Stimulated activated CD4-positive, alpha-beta T cell treated with anti-CD3 and anti-CD28 coated beads, Interleukin-4, amount 100 ng/mL, for 24 hours (primary cell): ENCODE measurements around the gene CD22.
"Not testable (repeated sequence)": the region's sequence is repeated elsewhere in the genome, so short reads cannot be mapped to it uniquely, and the experiment has no call there.

Experiments used
- DNase-seq: peaks from one replicate; pipeline ENCODE4 v3.0.0-alpha.2; 2020

Gene CD22

DNA sequence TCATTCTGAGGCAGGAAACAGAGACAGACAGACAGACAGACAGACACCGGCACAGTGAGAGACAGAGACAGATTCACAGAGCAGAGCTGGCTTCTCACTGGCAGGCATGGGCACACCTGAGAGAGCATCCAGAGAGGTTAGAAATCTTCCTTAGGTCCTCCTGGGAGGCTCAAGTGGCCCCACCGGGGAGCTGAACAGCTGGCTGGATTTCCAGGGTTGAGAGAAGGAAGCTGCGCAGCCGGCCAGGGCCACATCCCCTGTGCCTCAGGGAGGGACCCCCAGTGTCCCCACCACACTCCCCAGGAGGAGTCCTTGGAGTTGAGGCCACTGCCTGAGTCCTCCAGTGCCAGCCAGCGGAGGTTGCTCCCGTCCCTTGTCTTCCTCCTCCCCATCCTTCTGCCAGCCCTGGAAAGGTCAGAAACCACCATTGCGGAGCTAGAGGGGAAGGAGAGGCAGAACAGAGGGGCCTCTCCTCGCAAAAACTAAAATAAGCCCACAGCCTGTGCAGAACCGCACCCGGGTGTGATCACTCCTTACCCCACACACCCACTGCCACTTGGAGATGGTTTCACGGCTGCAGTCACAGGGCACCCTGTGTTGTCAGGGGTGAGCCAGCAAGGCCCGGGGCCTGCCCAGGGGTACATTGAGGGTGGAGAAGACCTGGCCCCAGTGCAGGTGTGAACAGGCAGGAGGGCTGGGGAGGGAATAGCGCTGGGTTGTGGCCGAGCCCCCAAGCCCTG is 33.4 kb downstream of the CD22 start:
- no peak for DNase-seq

DNA sequence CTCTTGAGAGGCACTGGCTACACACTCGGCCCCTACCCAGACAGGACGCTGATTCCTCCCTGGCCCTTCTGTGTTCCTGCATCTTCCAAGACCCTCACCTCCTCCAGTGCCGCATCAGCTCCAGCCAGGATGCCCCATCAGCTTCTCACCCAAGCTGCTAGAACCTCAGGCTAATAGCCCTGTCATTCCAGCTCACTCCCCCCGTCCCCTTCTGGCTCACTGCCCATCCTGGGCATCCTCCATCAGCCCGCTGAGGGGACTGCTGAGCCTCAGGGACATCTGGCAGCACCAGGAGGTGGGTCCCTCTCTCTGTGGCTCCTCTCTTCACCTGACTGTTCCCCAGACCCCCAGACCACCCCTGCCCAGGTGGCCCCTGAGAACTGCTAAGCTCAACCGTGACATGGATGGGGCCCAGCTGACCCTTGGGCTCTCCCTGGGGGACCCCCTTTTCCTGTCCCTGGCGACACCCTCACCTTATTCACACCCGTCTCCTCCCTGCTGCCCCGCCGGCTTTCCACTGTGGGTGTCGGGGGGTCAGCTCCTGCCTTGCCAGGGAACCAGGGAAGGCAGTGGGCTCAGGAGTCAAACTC is 34.1 kb downstream of the CD22 start:
- DNase-seq, result no peak

DNA sequence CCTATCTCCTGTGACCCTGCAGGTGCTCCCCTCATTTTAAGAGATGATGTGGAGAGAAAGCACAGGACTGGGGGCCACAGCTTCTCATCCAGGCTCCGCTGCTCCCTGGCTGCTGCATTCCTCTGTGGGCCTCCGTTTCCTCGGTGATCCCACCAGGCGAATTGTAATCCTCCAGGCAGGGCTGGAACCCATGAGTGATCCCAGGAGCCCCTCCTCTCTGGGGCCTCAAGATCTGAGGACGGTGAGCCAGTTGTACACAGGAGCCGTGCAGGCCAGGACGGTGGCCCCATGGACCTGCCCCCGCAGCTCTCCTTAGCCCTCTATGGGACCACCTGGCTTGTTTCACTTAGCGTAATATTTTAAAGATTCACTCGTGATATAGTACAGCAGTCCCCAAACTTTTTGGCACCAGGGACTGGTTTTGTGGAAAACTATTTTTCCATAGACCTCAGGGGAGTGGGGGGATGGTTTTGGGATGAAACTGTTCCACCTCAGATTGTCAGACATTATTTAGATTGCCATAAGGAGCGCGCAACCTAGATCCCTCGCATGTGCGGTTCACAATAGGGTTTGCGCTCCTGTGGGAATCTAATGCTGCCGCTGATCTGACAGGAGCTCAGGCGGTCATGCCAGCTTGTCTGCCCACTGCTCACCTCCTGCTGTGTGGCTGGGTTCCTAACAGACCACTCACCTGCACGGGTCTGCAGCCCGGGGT is 34.9 kb downstream of the CD22 start:
- DNase-seq, result no peak

DNA sequence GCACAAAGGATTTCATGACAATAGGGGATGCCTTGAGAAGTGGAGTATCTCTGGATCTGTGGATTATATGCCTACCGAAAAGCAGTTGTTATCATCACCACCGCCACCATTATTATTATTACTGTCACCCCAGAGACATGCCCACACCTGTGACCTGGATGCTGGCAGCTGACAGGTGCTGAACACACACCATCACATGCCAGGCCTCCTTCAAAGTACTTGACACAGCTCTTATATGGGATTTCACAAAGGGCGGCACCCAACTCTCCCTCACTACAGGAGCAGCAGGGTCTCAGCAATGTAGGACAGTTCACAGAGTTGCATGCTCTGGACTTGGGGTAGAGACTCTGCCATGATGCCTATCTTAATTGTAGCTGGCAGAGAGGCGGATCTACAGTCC is 36.3 kb downstream of the CD22 start:
- DNase-seq, result no peak

DNA sequence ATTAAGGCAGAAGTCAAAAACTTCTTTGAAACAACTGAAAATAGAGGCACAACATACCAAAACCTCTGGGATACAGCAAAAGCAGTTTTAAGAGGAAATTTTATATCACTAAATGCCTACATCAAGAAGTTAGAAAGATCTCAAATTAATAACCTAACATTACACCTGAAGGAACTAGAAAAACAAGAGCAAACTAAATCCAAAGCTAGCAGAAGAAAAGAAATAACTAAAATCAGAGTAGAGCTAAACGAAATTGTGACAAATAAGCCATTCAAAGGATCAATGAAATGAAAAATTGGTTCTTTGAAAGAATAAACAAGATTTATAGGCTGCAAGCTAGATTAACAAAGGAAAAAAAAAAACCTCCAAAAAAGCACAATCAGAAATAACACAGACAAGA is 39.4 kb downstream of the CD22 start:
- no peak for DNase-seq

DNA sequence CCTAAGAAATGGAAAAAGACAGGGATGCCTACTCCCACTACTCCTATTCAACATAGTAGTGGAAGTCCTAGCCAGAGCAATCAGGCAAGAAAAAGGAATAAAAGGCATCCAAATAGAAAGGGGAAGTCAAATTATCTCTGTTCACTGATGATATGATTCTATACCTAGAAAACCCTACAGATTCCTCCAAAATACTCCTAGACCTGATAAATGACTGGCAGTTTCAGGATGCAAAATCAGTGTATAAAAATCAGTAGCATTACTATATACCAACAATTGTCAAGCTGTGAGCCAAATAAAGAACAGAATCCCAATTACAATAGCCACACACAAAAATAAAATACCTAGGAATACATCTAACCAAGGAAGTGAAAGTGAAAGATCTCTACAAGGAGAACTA is 40.5 kb downstream of the CD22 start:
- DNase-seq, result no peak

DNA sequence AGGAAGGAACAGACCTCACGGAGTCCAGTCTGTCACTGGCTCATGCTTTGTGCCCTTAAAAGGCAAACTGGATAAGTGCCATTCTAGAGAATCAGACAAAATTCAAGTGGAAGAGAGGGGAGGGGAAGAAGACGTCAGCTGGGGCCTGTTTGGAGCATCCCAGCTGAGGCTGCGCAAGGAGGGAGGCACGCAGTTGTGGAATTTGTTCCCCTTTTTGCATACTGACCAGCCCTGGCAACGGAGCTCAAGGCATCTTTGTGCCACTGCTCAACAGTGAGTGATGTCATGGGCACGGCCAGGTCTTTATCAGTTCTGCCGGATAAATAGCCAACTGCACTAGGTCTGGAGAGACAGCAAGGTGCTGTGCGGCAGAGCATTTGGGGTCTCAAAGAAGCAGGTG is 41.7 kb downstream of the CD22 start, which contains the start of gene GPR42:
Gene GPR42, plus strand, starts transcription at position 347 of the 400 bp plus-strand sequence. CDS start 292 bp downstream, outside the sequence.
- no peak for DNase-seq

DNA sequence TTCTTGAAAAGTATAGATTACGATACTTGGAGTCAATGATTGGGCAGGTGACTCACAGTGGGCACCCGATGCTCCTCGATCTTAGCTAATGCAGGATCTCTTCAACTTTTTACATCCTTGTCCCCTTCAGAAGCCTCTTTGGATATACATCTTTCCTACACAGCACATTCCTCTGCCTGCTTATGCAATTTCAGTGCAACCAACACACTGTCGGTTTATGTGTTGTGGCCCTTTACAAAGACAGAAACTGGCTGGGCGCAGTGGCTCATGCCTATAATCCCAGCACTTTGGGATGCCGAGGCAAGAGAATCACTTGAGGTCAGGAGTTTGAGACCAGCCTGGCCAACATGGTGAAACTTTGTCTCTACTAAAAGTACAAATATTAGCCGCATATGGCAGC is 44.5 kb downstream of the CD22 start:
- no peak for DNase-seq

DNA sequence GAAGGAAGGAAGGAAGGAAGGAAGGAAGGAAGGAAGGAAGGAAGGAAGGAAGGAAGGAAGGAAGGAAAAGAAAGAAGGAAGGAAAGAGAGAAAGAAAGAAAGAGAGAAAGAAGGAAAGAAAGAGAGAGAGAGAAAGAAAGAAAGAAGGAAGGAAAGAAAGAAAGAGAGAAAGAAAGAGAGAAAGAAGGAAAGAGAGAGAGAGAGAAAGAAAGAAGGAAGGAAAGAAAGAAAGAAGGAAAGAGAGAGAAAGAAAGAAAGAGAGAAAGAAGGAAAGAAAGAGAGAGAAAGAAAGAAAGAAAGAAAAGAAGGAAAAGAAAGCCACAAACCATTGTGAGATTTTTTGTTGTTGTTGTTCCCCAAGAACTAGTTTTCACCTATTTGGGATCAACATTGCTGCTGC is 45.0 kb downstream of the CD22 start:
- not testable (repeated sequence) for DNase-seq

DNA sequence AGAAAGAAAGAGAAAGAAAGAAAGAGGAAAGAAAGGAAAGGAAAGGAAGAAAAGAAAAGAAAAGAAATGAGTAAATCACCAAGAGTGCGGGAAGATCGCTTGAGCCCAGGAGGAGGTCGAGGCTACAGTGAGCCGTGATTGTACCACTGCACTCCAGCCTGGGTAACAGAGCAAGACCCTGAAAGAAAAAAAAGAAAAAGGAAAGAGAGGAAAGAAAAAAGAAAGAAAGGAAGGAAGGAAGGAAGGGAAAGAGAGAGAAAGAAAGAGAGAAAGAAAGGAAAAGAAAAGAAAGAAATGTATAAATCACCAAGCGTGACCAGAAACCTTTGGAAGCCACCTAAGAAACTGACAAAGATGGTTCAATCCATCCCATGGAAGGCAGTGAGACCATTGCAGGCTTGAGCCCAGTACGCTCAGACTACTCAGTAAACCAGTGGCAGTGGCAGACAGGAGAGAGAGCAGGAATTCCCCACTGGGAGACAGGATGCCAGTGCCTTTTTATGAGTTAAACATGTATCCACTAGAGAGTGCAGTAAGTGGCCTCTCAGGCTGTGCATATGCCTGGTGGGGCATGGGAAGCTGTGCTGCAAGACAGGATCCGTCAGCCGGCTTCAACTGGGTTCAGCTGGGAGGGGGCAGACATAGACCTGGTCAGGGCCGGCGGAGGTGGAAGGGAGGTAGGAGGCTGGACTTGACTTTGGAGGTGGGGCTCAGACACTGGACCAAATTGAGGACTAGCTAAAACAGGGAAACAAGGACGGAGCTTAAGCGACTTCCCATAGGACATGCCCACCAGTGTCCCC is 46.7 kb downstream of the CD22 start:
- no peak for DNase-seq

DNA sequence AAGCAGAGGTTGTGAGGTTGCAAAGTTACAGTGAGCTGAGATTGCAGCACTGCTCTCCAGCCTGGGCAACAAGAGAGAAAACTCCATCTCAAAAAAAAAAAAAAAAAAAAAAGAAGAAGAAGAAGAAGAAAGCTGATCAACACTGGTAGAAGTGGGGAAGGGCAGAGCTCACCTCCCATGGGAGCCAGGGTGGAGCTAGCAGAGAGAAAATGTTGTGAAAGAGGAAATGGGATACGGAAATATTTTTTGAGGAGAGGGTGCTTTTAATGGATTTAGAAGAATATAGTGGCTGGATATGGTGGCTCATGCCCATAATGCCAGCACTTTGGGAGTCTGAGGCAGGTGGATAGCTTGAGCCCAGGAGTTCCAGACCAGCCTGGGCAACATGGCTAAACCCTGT is 48.7 kb downstream of the CD22 start:
- no peak for DNase-seq

DNA sequence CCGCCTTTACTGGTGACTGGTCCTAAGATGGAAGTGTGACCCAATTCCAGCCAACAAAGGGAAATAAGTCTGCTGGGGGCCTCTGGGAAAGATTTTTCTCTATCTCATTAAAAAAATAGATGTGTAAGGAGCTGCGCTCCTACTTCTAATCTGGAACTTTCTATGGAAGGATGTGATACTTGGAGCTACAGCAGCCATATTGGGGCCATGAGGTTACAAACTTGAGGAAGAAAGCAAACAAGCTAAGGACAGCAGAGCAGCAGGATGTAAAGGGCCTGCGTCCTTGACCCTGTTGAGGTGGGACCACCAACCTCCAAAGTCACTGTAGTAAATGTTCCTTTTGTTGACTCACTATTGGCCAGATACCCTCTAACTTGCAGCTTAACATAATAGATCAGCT is 49.4 kb downstream of the CD22 start:
- DNase-seq, result no peak

DNA sequence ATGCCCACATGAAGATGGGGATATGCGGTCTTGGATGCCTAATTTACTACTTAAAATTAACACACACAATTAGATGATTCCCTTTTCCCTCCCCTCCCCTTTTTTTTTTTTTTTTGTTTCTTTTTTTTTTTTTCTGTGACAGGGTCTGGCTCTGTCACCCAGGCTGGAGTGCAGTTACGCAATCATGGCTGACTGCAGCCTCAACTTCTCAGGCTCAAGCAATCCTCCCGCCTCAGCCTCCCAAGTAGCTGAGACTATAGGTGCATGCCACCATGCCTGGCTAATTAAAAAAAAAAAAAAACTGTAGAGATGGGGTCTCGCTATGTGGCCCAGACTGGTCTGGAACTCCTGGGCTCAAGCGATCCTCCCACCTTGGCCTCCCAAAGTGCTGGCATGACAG is 50.6 kb downstream of the CD22 start:
- DNase-seq, result not testable (repeated sequence)

DNA sequence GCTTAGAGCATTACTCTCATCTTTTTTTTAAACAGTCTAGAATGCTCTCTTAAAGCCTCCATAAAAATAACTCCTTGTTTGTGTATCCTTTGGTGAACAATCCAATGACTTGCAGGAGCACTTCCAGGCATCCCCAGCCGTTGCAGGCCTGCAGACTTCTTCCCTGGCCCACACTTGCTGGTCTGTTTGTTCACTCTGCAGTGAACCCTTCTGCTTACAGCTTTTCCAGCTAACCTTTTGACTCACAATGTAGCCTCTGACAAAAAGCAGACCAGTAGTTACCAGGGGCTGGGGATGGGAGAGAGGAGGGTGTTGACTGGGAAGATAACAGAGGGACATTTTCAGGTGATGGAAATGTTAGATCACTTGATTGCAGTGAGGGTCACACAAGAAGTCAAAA is 51.0 kb downstream of the CD22 start:
- DNase-seq, result no peak

DNA sequence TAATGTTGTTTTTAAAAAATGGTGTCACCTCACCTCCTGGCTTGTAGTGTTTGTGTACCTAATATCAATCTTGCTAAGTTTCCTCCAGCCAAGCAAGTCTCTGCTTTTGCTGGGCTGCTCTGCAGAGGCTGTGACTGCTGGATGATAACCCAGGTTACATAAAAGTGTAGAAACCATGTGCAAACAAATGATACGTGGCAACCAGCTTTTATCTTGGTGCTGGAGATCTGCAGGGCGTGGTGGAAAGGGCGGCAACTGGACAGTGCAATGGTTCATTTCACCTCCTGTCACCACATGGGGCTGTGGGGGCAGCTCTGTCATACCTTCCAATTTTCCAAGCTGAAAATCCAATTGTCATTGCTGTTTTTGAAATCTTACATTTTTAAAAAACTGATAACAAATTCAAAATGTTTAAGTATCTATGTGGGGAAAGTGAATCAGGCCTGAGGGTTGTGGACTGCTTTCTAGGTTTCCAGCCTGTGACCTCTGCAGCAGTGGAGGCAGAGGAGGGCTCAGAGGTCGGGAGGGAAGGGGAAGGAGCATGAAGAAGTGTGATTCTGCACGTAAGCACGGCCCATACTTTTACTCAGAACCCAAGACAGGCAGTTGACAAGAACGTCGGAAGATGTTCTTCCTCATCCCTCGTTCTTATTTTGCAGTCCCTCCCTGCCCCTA is 51.6 kb downstream of the CD22 start:
- DNase-seq, result no peak

DNA sequence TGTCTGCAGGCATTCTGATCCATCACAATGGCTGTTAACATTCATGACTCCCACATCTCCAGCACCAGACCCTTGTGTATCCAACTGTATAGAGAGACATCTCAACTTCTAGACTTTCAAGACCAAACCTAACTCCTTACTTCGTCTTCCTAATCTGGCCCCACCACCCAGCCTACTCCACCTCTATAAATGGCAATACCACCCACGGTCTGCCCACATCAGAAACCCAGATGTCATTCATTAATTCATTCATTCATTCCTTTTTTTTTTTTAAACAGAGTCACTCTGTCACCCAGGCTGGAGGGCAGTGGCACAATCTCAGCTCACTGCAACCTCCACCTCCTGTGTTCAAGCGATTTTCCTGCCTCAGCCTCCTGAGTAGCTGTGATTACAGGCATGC is 52.3 kb downstream of the CD22 start:
- no peak for DNase-seq

DNA sequence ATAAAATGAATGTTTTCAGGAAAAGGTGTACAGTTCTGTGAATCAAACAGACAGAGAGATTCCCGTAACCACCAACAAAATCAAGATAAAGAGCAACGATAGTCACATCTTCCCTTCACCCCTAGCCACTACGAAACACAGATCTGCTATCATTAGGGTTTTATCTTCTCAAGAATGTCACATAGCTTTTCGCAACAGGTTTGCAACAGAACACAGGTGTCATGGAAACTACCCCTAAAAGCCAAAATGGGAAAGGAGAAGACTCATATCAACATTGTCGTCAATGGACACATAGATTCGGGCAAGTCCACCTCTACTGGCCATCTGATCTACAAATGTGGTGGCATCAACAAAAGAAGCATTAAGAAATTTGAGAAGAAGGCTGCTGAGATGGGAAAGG is 52.9 kb downstream of the CD22 start:
- DNase-seq, result no peak

DNA sequence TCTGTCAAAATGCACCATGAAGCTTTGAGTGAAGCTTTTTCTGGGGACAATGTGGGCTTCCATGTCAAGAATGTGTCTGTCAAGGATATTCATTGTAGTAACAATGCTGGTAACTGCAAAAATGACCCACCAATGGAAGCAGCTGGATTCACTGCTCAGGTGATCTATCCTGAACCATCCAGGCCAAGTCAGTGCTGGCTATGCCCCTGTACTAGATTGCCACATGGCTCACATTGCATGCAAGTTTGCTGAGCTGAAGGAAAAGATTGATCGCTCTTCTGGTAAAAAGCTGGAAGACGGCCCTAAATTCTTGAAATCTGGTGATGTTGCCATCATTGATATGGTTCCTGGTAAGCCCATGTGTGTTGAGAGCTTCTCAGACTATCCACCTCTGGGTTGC is 54.5 kb downstream of the CD22 start:
- no peak for DNase-seq

DNA sequence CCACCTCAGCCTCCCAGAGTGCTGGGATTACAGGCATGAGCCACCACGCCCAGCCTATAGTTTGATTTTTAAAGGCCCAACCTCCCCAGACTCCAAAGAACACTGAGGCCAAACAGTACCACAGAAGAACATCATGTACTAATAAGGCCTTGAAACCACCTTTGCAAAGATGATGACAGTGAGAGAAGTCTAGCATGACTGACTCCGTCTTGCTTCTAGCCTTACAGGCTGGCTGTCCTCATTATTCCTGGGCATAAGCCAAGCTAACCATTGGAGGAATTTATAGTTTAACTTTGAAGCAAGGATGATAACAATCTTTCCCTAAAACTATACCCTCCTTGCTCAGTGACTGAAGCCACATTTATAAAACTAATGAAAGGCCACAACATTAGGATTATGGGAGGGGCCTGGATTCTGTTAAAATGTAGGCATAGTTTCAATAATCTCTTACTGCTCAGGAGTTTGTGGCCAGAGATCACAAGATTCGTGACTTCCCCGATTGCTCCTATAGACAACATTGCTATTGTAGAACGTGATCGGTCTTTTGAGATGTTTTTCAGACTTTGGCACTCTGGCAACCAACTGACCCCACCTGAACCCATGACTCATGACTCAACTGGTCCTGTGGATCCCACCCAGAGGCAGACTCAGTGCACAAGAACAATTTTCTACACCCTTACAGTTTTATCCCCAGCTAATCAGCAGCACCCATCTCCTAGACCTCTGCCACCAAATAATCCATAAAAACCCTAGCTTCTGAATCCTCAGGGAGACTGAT is 59.5 kb downstream of the CD22 start:
- DNase-seq, result no peak

DNA sequence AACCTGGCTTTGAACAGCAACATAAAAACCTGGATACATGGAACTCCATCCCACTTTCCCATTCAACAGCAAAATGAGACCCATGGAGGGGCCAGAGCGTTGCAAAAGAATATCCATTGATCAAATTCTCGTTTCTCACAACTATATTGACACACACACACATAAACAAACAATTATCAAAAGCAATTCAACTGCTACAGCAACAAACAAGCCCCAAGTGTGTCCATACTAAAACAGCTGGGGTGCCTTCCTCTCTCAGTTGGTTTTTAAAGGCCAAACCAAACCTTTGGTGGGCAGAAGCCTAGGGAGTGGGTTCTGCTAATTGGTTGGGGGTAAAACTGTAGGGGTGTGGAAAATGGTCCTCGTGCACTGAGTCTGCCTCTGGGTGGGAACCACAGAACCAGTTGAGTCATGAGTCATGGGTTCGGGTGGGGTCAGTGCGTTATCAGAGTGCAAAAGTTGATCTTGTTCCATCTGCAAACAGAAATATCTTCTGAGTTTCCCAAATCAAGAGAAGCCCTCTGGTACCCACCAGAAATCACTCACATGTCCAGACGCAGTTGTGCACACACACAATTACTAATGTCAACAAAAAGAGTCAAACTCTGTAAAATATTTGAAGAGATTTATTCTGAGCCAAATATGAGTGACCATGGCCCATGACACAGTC is 60.3 kb downstream of the CD22 start:
- DNase-seq, result no peak
